Left cardiac atrium (tissue), 4 donors: ENCODE measurements around the gene ASB6. TPM values are rescaled to one million over a fixed set of nuclear protein-coding genes. Genes with fewer than 3 reads are reported as not detected.

Source experiments
- ATAC-seq, 2 donors: fragments of 200-7000 bp; cut with Tn5 transposase; one replicate each; pipeline ENCODE4 v1.9.1; 2020; ENCODE audit warnings: mild to moderate bottlenecking in 2 of 2, moderate library complexity in 2 of 2
- DNase-seq: peaks from one replicate; pipeline ENCODE4 v3.0.0-alpha.2; 2020
- intact Hi-C, 2 donors: fragments of 100-400 bp; cut with DNase I; formaldehyde crosslinking; loops; one replicate each; pipeline versions ENCODE4 v1.14.1 to v1.15.1; 2022 to 2023
- total RNA-seq, 2 donors: library from RNA; stranded (reverse); fragmentation: NEBNext Ultra II Directional; extraction: Animal tissue kit (Norgen Biotek cat#: 25700); gene quantifications; one replicate each; pipeline ENCODE4 v1.2.1, GENCODE V29; 2021
- donor health status: DM: no; HTN: yes; CAD: no.
- donor health status: DM: no; HTN: yes; CAD: no; lungs with severe emphysema.
- donor health status: DM: yes; HTN: yes; CAD: no.
- donor health status: Dilated cardiomyopathy.

Gene ASB6
- total RNA-seq, 2 donors from 2014 or later, result 8.3 to 11.6 TPM

- DNase-seq (no peak), ATAC-seq (peak in 1 of 2 donors; percentile 15)
- intact Hi-C loops, result loop anchor here (10.0 kb wide), 2 partner anchors 279 to 439 kb away; partner anchors contain the start of gene IER5L (in 1 of the 2)
These were observed 28.3 kb downstream of the ASB6 start for GRCh38 chr9:129613520-129614175.

DNA sequence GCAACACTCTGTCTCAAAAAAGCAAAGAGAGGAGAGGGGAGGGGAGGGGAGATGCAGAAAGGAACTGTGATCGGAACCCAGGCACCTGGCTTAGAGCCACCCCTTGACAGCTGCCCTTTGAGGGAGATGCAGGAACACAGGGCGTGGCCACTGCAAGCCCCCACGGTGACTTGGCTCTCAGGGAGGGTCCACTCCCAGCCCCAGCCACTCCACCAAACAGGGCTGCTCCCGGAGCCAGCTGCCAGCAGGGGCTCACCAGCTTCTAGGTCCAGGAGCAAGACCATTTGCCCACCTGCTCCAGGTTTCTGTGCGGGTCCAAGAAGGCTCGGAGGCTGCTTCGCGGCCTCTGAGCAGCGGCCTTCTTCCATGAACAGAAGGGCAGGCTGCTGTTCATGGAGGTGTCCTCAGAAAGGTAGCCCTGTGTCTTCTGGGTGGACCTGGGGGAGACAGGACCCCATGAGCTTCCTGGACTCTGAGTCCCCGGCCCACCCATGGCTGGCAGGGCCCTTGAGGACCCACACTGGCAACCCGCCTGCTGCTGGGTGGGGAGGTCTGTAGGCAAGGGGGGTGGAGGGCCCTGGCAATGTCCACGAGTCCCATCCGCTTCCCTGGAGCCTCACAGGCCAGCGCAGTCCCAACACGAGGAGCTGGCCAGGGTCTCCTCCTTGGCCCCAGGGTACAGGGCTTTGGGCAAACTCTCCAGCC is 29.0 kb downstream of the ASB6 start:
- intact Hi-C loops, result loop anchor here (10.0 kb wide), 2 partner anchors 278 to 438 kb away; partner anchors contain the start of gene IER5L (in 1 of the 2)
- ATAC-seq, result no peak
- no peak for DNase-seq

DNA sequence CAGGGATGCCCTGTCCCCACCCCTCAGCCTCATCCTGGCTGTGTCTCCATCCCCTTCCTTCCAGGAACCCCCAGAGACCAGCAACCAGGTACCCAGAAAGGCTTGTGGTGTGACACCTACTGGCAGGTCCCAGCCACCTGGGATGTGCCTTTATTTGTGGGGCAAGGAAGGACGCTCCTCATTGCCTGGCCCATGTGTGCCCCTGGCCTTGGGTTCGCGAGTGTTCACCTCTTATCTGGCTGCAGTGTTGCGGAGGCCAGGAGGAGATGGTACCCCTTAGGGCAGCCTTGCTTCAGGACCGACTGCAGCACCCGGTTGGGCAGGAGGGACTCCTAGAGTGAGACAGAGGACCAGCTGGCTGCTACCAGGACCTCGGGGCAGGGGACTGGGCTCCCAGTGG is 29.8 kb downstream of the ASB6 start:
- DNase-seq (no peak), ATAC-seq (no peak)
- intact Hi-C loops, result loop anchor here (10.0 kb wide), 2 partner anchors 277 to 437 kb away; partner anchors contain the start of gene IER5L (in 1 of the 2)

DNA sequence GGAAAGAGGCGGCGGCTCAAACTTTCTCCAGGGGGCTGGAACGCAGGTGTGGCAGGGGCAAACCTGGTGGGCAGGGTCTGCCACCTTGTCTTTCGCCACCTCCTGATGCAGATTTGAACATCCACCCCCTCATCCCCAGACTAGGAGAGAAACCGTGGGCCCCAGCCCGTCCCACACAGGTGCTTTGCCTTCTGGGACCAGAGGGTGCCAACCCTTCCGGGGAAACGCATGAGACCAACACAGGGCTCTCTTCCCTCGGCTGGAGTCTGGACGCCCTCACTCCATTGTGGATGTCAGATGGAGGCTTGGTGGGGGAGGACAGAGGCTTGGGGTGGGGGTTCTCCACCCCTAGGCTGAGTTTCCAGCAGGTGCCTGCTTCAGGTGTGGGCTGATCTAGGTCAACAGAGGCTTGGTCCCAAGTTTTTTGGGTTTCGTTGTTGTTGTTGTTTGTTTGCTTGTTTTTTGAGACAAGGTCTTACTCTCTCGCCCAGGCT is 30.6 kb downstream of the ASB6 start:
- no peak for ATAC-seq
- intact Hi-C loops, result loop anchor here (2.0 to 10.0 kb wide), 4 partner anchors 277 to 473 kb away; partner anchors contain the start of gene IER5L (in 1 of the 2)

GRCh38 chr9:129610473-129611306 is 31.3 kb downstream of the ASB6 start:
- ATAC-seq, result peak; percentile 57 to 75
- intact Hi-C loops, result loop anchor here (1.0 to 10.0 kb wide), 5 partner anchors 276 to 472 kb away; partner anchors contain the start of gene IER5L (in 1 of the 2)
- DNase-seq, result peak; percentile 82

More for the DNA sequence above, 30.6 kb downstream of the ASB6 start:
- DNase-seq, result no peak

DNA sequence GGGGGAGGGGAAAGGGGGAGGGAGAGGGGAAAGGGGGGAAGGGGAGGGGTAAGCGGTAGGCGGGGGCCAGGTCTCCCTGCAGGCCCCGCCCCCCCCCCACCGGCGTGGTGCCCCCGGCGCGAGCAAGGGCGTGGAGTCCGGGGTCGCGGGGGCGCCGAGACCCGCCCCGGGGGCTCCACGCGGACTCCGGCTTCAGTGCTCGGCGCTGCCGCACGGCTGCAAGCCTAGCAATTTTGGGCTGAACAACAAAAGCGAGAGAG is 31.8 kb downstream of the ASB6 start:
- intact Hi-C loops, result loop anchor here (1.0 to 10.0 kb wide), 5 partner anchors 275 to 471 kb away; partner anchors contain the start of gene IER5L (in 1 of the 2)
- DNase-seq (no peak), ATAC-seq (no peak)

- DNase-seq, result peak; percentile 65
- intact Hi-C loops, result loop anchor here (1.0 to 10.0 kb wide), 6 partner anchors 105 to 471 kb away; partner anchors contain the start of gene IER5L (in 1 of the 2)
- ATAC-seq, result peak; percentile 3 to 8
These were observed 32.3 kb downstream of the ASB6 start for GRCh38 chr9:129609486-129610212.

DNA sequence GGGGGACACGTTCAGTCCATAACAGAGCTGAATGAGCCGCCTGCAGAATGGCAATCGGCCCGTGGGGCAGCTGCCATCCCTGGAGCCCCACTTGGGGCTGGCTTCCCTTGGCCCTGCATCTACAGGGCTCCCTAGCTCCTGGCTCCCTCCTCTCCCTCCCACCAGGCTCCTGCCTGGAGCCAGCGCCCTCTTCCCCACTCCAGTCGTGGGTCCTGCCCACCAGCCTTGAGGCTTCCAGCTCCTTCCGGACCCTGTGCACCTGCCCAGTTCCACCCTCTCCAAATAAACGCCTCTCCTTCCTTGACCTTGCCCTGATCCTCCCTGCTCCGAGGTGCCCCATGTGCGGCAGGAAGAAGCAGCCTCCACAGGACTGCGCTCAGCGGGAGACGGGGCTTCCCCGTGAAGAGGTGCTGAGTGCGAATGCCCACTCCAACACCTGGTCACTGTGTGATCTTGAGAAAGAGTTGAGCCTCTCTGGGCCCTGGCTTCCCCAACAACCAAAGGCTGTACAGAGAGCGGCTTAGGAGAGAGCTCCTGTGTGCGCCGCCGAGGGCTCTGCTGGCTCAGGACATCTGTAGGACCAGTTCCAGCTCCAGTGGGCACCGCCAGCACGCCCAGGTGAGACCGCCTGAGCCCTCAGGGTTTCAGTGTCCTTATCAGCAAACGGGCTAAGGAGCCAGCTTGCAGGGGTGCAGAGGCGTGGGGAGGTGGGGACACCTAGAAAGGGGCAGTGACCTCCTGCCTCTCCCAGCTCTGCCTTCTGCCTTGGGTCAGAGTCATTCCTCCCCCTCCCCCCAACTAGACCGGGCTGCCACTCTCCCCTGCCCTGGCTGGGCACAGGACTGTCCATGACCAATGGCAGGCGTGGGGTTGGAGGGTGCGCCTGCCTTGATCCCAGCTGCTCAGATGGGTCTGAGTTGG is 33.1 kb downstream of the ASB6 start:
- intact Hi-C loops, result loop anchor here in 1 of 2 donors (10.0 kb wide), 1 partner anchor 104 kb away; no protein-coding TSS in a partner anchor
- ATAC-seq (no peak), DNase-seq (no peak)

DNA sequence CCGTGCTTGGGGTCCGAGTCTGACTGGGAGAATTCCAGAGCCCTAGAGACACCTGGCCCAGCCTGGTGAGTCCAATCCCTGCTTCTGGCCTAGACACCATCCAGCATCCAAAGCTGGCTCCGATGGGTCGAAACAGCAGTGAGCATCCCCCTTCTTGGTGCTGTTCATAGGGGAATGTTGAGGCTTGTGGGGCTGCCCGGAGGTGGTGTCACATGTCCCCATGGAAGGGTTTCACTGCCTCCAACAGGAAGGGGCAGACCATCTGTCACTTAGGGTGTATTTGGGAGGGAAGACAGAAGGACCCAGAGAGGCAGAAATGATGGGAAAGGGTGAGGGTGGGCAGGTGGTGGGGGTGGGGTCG is 34.9 kb downstream of the ASB6 start:
- DNase-seq, result no peak
- intact Hi-C loops, result loop anchor here in 1 of 2 donors (10.0 kb wide), 1 partner anchor 102 kb away; no protein-coding TSS in a partner anchor
- no peak for ATAC-seq

DNA sequence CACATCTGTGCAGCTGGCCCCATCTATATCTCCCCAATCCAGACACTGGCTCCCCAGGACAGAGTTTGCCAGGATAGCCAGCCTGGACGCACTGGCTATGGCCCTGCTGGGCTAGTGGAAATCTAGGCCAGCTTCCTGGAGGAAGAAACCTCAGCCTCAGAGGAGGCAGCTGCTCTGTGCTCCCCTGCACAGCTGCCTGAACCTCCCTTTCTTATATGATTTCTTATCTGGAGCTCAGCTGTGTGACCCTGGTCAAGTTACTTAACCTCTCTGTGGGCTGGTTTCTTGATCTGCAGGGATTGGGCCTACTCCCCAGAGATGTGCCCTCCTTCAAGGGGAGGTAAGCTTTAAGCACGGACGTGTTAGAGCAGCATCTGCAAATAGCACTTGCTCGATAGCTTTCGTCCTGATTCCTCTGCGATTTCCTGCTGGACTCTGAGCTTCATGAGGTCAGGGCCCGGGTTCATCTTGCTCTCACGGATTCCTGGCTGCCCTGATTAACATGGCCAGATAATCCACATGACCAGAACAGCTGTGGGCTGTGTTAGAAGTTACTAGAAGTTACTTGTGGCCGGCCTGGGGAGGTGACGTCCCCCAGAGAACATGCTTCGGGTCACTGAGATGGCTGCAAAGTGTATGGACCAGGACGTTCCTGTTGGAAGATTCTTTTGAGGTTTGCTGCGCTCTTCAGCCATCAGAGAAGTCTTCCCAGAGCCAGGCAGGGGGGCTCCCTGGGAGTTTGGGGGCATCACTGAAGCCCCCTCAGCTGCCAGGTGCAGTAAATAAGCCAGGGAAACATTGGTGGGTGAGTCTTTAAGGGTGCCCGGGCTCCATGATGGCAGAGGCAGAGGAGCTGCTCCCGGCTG is 35.6 kb downstream of the ASB6 start:
- no peak for ATAC-seq
- DNase-seq, result peak; percentile 37
- intact Hi-C loops, result loop anchor here in 1 of 2 donors (10.0 kb wide), 1 partner anchor 102 kb away; no protein-coding TSS in a partner anchor

DNA sequence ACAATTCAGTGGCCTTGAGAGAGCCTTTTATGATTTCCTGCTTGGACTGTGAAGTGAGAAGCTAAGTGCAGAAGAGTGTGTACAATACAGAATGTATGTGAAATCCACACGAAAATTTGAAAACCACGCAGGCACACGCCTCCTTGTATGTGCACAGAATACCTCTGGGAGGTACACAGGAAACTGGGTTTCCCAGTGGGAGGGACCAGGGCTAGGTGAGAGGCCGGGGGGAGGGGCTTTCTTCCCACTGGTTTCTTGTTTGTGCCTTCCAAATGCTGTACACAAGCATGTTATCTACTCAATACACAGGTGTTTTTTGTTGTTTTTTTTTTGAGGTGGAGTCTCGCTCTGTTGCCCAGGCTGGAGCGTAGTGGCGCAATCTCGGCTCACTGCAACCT is 37.2 kb downstream of the ASB6 start:
- DNase-seq (no peak), ATAC-seq (no peak)
- intact Hi-C loops, result loop anchor here (5.0 to 10.0 kb wide), 2 partner anchors 100 to 107 kb away; no protein-coding TSS in a partner anchor

- no peak for ATAC-seq
- DNase-seq, result no peak
- intact Hi-C loops, result loop anchor here (5.0 to 10.0 kb wide), 2 partner anchors 99 to 107 kb away; no protein-coding TSS in a partner anchor
These were observed 37.7 kb downstream of the ASB6 start for GRCh38 chr9:129604056-129604765.

DNA sequence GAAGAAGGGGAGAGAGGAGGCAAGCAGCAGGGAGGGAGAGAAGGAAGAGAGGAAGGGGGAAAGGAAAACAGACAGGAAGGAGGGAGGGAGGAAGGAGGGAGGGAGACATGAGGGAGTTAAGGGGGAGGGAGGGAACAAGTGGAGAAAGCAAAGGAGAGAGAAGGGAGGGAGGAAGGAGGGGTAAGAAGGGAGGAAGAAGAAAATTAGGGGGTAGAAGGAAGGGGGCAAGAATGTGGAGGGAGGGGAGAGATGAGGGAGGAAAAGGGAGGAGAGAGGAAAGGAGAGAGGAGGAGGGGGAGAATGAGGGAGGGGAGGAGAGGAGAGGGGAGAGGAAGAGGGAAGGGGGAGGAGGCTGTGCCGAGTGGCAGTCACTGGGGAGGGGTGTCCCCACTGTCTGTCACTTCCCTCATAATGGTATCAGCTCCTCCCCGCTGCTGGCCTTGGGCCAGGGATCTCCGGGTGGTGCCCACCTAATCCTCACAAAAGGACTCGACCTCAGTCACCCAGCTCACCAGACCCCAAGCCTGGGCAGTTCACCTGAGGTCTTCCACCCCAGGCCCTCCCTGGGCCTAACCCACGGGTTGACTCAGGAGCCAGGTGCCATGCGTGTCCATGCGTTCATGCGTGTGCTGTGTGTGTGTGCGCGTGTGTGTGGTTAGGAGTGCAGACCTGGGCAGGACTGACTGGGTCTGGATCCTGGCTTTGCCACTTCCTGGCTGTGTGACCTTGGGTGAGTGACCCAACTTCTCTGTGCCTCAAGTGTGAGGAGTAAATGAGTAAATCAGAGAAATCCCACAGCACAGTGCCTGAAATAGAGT is 39.1 kb downstream of the ASB6 start:
- intact Hi-C loops, result loop anchor here (5.0 to 10.0 kb wide), 2 partner anchors 98 to 106 kb away; no protein-coding TSS in a partner anchor

GRCh38 chr9:129601082-129601674 is 40.8 kb downstream of the ASB6 start:
- DNase-seq (no peak), ATAC-seq (no peak)
- intact Hi-C loops, result loop anchor here (5.0 to 10.0 kb wide), 2 partner anchors 96 to 104 kb away; no protein-coding TSS in a partner anchor

More for the DNA sequence above, 39.1 kb downstream of the ASB6 start:
- no peak for ATAC-seq
- no peak for DNase-seq
